Activated CD4-positive, alpha-beta T cell treated with anti-CD3 and anti-CD28 coated beads, Interleukin-2, amount 50 U/mL, for 24 hours (primary cell): ENCODE measurements around the gene RTN4.
"Not testable (repeated sequence)": the region's sequence is repeated elsewhere in the genome, so short reads cannot be mapped to it uniquely, and the experiment has no call there.

Experiments
- DNase-seq, 2 donors: peaks; one replicate each; pipeline ENCODE4 v3.0.0-alpha.2; 2020; ENCODE audit warnings: low read depth in 1 of 2, low spot score in 1 of 2

The RTN4 gene

GRCh38 chr2:55050100-55050994 lies at the start of gene RTN4:
Gene RTN4, minus strand, starts transcription at chr2:55050451. Its CDS starts 151 bp downstream, at chr2:55050300.
- DNase-seq = peak; percentile 92 to 98

DNA sequence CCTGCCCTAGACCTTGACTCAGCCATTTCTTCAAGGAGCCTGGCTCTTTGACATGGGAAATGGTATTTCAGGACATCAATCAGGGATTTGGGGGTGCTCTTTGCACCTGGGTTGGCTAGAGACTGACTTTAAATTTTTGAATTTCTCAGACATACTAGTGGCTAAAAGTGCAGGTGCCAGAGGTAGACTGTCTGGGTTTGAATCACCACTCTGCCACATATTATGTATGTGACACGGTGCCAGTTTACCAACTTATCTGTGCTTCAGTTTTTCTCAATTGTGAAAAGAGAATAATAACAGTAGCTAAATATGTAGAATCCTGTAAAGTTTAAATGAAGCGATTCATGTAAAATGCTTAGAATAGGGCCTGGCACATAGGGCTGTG lies 49.2 kb upstream of the RTN4 start:
- no peak for DNase-seq

GRCh38 chr2:55097461-55098410 lies 47.5 kb upstream of the RTN4 start:
- DNase-seq = no peak

GRCh38 chr2:55097082-55097460 lies 46.8 kb upstream of the RTN4 start:
- no peak for DNase-seq

DNA sequence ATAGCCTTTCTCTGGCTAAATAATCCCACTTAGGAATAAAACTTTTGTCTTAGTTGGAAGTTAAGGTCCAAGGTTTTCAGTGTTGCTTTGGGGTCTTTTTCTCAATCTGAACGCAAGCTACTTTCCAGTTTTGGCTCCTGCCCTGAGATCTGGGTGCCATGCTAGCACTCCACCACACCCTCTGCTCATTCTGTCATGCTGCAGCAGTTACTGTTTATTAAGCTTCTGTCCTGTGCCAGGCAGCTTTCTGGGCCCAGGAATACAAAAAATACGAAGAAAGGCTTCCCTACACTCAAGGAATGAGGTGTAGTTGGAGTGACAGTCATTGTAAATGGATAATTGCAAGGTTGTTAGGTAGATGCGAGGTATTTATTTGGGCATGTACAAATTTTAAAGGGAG lies 46.3 kb upstream of the RTN4 start:
- no peak for DNase-seq

- no peak for DNase-seq
These were observed 43.1 kb upstream of the RTN4 start for GRCh38 chr2:55093381-55093780.

DNA sequence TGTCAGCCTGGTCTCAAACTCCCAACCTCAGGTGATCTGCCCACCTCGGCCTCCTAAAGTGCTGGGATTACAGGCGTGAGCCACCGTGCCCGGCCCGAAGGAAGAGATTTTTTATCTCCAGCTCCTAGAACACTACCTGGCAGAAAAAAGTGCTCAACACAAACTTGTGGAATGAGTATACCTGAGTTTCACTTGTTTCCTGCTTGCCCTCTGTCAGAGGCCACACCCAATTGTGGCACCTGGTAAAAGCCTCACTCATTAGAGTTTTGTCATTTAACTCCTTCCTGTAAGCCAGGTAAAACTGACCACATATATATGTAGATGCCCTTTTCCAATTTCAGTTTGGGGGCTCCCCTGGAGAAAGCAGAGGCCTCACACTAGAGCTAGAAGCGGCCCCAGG lies 42.2 kb upstream of the RTN4 start:
- no peak for DNase-seq

- DNase-seq = not testable (repeated sequence)
These were observed 41.4 kb upstream of the RTN4 start for GRCh38 chr2:55091681-55092080.

DNA sequence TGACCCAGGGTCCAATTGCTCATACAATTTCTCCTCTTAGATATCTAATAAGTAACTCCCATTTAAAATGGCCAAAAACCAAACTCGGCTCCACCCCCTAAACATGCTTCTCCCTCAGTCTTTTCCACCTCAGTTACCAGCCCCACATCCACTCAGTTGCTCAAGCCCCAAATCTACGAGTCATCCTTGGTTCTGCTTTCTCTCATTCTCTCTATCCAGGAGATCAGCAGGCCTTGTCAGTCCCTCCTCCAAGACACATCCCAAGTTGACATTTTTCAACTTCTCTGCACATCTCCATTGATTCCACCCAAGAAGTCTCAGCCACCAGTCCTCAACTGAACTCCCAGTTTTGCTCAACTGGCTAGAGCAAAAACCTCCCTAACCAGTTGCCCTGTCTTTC lies 40.5 kb upstream of the RTN4 start:
- no peak for DNase-seq

GRCh38 chr2:55089726-55090125 lies 39.5 kb upstream of the RTN4 start:
- DNase-seq = no peak

DNA sequence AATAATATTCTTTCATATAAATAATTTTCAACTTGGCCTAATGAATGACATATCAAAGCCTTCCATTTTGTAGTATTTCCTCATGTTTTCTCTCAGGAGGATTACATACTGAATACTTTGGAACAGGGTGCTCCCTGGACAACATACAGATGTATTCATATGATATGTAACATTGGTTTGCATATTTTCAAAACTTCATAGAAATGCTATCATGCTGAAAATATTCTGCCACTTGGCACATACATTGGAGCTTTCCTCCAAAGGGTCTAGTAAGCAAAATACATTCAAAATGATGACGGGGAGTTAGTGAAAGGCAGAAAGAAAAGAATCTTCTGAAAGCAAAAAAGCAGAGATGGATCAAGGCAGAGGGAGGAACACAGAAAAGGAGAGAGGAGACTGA lies 38.1 kb upstream of the RTN4 start:
- DNase-seq = no peak

DNA sequence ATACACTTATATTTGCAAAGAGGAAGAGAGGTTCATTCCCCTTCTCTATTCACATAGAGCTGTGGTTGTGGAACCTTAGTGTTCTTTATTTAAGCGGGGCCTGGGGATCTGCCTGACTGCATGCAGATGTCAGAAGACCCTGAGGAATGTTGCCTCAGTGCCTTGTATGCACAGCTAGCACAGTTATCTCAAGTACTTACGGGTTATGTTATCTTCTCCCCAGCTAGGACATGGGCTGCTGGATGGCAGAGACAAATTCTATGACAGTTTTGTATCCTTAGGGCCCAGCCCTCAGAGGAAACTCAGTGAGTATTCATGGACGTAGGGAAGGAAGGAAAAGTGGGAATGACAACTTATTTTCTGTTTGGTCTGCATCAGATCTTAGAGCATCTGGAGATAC lies 37.7 kb upstream of the RTN4 start:
- no peak for DNase-seq

DNA sequence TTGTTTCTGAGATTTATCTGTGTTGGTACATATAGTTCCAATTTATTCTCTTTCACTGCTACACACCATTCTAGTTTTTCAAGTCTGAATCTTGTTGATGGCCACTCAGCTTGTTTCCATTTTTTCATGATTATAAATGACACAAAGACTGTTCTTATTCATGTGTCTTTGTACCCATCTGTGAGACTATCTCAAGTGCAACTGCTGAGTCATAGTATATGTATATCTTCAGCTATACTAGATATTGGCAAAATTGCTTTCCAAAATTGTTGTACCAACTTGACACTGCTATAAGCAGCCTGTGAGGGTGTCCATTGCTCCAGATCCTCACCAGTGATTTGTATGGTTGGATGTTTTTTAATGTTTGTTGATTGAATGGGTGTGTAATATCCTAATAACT lies 37.2 kb upstream of the RTN4 start:
- DNase-seq = no peak

DNA sequence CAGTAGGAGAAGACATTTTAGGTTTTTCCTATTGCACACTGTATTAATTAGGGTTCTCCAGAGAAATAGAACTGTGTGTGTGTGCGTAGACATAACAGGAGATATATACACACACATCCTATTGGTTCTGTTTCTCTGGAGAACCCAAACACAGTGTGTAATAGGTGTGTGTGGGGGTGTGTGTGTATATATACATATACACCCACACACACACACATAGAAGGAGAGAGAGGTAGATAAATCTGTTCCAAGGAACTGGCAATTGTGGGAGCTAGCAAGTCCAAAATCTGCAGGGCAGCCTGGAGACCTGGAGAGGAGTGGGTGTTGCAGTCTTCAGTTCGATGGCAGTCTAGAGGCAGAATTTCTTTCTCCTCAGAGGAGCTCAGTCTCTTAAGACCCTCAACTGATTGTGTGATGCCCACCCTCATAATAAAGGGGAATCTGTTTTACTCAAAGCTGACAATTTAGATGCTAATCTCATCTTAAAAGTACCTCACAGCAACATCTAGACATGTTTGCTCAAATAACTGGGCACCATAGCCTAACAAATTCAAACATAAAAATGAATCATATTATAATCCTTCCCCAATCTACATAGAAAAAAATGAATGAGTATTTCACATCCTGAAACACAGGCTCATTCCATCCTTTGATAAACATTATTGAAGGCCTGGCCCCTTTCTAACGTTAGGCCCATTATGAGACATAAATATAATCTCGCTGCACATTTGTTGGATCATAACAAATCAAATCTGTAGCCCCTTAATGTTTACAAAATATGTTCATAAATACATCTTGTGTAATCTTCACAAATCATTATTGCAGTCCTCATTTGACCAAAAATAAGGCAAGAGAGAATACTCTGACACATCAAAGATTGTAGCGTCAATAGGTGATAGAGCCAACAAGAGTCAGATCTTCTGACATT lies 35.1 kb upstream of the RTN4 start:
- no peak for DNase-seq

- DNase-seq = no peak
These were observed 34.4 kb upstream of the RTN4 start for GRCh38 chr2:55084641-55085040.

- no peak for DNase-seq
These were observed 30.0 kb upstream of the RTN4 start for GRCh38 chr2:55080204-55080738.

- no peak for DNase-seq
These were observed 28.7 kb upstream of the RTN4 start for GRCh38 chr2:55078956-55079355.

GRCh38 chr2:55076721-55077120 lies 26.5 kb upstream of the RTN4 start:
- no peak for DNase-seq

DNA sequence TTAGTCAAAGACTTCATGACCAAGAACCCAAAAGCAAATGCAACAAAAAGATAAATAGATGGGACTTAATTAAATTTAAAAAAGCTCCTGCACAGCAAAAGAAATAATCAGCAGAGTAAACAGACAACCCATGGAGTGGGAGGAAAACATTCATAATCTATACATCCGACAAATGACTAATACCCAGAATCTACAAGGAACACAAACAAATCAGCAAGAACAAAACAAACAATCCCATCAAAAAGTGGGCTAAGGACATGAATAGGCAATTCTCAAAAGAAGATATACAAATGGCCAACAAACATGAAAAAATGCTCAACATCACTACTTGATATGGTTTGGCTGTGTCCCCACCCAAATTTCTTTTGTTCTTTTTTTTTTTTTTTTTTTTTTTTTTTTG lies 25.8 kb upstream of the RTN4 start:
- DNase-seq = not testable (repeated sequence)
